ENCODE measurements around the gene LECT2.

DNA sequence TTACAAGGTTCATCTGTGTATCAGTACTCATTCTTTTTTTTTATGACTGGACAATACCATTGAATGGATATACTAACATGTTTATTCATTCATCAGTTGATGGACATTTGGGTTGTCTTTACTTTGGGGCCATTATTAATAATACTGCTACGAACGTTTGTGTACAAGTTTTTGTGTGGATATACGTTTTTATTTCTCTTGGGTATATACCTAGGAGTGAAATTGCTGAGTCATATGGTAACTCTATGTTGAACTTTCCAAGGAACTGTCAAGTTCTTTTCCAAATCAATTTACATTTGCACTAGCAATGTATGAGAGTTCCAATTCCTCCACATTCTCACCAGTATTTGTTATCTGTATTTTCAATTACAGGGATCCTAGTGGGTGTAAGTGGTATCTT, 12.0 kb upstream of the LECT2 start:
- TF ChIP-seq, protein P1, sequence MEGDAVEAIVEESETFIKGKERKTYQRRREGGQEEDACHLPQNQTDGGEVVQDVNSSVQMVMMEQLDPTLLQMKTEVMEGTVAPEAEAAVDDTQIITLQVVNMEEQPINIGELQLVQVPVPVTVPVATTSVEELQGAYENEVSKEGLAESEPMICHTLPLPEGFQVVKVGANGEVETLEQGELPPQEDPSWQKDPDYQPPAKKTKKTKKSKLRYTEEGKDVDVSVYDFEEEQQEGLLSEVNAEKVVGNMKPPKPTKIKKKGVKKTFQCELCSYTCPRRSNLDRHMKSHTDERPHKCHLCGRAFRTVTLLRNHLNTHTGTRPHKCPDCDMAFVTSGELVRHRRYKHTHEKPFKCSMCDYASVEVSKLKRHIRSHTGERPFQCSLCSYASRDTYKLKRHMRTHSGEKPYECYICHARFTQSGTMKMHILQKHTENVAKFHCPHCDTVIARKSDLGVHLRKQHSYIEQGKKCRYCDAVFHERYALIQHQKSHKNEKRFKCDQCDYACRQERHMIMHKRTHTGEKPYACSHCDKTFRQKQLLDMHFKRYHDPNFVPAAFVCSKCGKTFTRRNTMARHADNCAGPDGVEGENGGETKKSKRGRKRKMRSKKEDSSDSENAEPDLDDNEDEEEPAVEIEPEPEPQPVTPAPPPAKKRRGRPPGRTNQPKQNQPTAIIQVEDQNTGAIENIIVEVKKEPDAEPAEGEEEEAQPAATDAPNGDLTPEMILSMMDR (conservative IDR thresholded peaks at IDR 0.05; ENCODE audit: low read depth, low read length) = no peak
- TF ChIP-seq EZH2 (IDR thresholded peaks at IDR 0.05; ENCODE audit: low read length, unreplicated experiment) = no peak

Measured in PC-3 (cell line).